Measurements from ENCODE around the gene CACNA1G. TPM values are rescaled to one million over a fixed set of nuclear protein-coding genes. Genes with fewer than 3 reads are reported as not detected.

Gene CACNA1G
- total RNA-seq, 1 experiment from 2014 or later = 13.0 TPM

- in situ Hi-C loops (cut with HindIII; ENCODE audit: low sequenced_read_pairs) = no loop called here
- no peak for DNase-seq (ENCODE audit: low spot score)
These were observed 39.1 kb downstream of the CACNA1G start for GRCh38 chr17:50599606-50600005.

- in situ Hi-C loops (cut with HindIII; ENCODE audit: low sequenced_read_pairs) = no loop called here
These were observed 41.4 kb downstream of the CACNA1G start for GRCh38 chr17:50601823-50602375.

GRCh38 chr17:50602836-50603235, 42.3 kb downstream of the CACNA1G start:
- in situ Hi-C loops (cut with HindIII; ENCODE audit: low sequenced_read_pairs) = no loop called here
- DNase-seq (ENCODE audit: low spot score) = no peak

More at GRCh38 chr17:50601823-50602375, 41.4 kb downstream of the CACNA1G start:
- DNase-seq (ENCODE audit: low spot score) = no peak

GRCh38 chr17:50603340-50603739, 42.8 kb downstream of the CACNA1G start:
- DNase-seq (ENCODE audit: low spot score) = no peak
- in situ Hi-C loops (cut with HindIII; ENCODE audit: low sequenced_read_pairs) = no loop called here

GRCh38 chr17:50604513-50604912, 44.0 kb downstream of the CACNA1G start:
- no peak for DNase-seq (ENCODE audit: low spot score)

GRCh38 chr17:50605429-50605828, 44.9 kb downstream of the CACNA1G start:
- no peak for DNase-seq (ENCODE audit: low spot score)
- in situ Hi-C loops (cut with HindIII; ENCODE audit: low sequenced_read_pairs) = no loop called here

More at GRCh38 chr17:50604513-50604912, 44.0 kb downstream of the CACNA1G start:
- in situ Hi-C loops (cut with HindIII; ENCODE audit: low sequenced_read_pairs) = no loop called here

GRCh38 chr17:50607522-50608175, 47.1 kb downstream of the CACNA1G start:
- DNase-seq (ENCODE audit: low spot score) = no peak
- in situ Hi-C loops (cut with HindIII; ENCODE audit: low sequenced_read_pairs) = no loop called here

- in situ Hi-C loops (cut with HindIII; ENCODE audit: low sequenced_read_pairs) = no loop called here
- DNase-seq (ENCODE audit: low spot score) = no peak
These were observed 48.3 kb downstream of the CACNA1G start for GRCh38 chr17:50608700-50609379.

- in situ Hi-C loops (cut with HindIII; ENCODE audit: low sequenced_read_pairs) = no loop called here
- no peak for DNase-seq (ENCODE audit: low spot score)
These were observed 49.0 kb downstream of the CACNA1G start for GRCh38 chr17:50609380-50610074.

GRCh38 chr17:50611634-50612033, 51.1 kb downstream of the CACNA1G start:
- DNase-seq (ENCODE audit: low spot score) = no peak
- in situ Hi-C loops (cut with HindIII; ENCODE audit: low sequenced_read_pairs) = no loop called here

- no peak for DNase-seq (ENCODE audit: low spot score)
- in situ Hi-C loops (cut with HindIII; ENCODE audit: low sequenced_read_pairs) = no loop called here
These were observed 51.8 kb downstream of the CACNA1G start for GRCh38 chr17:50612281-50612680.

- no peak for DNase-seq (ENCODE audit: low spot score)
- in situ Hi-C loops (cut with HindIII; ENCODE audit: low sequenced_read_pairs) = no loop called here
These were observed 52.8 kb downstream of the CACNA1G start for GRCh38 chr17:50613007-50613992.

- in situ Hi-C loops (cut with HindIII; ENCODE audit: low sequenced_read_pairs) = no loop called here
- no peak for DNase-seq (ENCODE audit: low spot score)
These were observed 54.0 kb downstream of the CACNA1G start for GRCh38 chr17:50614471-50615051.

GRCh38 chr17:50615828-50616227, 55.3 kb downstream of the CACNA1G start:
- no peak for DNase-seq (ENCODE audit: low spot score)
- in situ Hi-C loops (cut with HindIII; ENCODE audit: low sequenced_read_pairs) = no loop called here

GRCh38 chr17:50618300-50618699, 57.8 kb downstream of the CACNA1G start:
- in situ Hi-C loops (cut with HindIII; ENCODE audit: low sequenced_read_pairs) = no loop called here
- DNase-seq (ENCODE audit: low spot score) = no peak

GRCh38 chr17:50618941-50619340, 58.4 kb downstream of the CACNA1G start:
- no peak for DNase-seq (ENCODE audit: low spot score)
- in situ Hi-C loops (cut with HindIII; ENCODE audit: low sequenced_read_pairs) = no loop called here

- no peak for DNase-seq (ENCODE audit: low spot score)
- in situ Hi-C loops (cut with HindIII; ENCODE audit: low sequenced_read_pairs) = no loop called here
These were observed 59.0 kb downstream of the CACNA1G start for GRCh38 chr17:50619489-50619888.

GRCh38 chr17:50620237-50620636, 59.7 kb downstream of the CACNA1G start:
- in situ Hi-C loops (cut with HindIII; ENCODE audit: low sequenced_read_pairs) = no loop called here
- no peak for DNase-seq (ENCODE audit: low spot score)

- in situ Hi-C loops (cut with HindIII; ENCODE audit: low sequenced_read_pairs) = no loop called here
- peak; percentile 75 for DNase-seq (ENCODE audit: low spot score)
These were observed 60.3 kb downstream of the CACNA1G start for GRCh38 chr17:50620858-50621257.
